RKO (cell line): ENCODE data around the gene ZFP82.

Source experiments
- DNase-seq: peaks from one replicate; pipeline ENCODE4 v3.0.0-alpha.2; 2016; ENCODE audit warnings: low spot score

Gene ZFP82

GRCh38 chr19:36418287-36419001, at the start of gene ZFP82:
TSS of gene ZFP82 (minus strand) at chr19:36418644. CDS start at chr19:36409789, 8,855 bp downstream.
- no peak for DNase-seq

DNA sequence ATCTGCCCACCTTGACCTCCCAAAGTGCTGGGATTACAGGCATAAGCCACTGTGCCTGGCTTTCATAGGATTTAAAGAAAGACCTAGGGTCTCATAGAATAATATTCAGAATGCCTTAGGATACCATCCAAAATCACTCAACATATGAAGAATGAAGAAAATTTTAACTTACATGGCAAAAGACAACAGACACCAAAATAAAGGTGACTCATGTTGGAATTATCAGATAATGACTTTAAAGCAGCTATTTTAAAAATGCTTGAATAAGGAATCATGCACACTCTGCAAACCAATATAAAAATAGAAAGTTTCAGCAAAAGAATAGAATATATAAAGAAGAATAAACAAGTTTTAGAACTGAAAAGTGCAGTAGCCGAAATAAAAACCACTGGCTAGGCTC, 41.6 kb upstream of the ZFP82 start:
- DNase-seq: no peak

- no peak for DNase-seq
These were observed 38.4 kb upstream of the ZFP82 start for GRCh38 chr19:36456831-36457230.

GRCh38 chr19:36449059-36449670, 30.7 kb upstream of the ZFP82 start:
- peak; percentile 40 for DNase-seq

- no peak for DNase-seq
These were observed 22.9 kb upstream of the ZFP82 start for GRCh38 chr19:36441339-36441738.

DNA sequence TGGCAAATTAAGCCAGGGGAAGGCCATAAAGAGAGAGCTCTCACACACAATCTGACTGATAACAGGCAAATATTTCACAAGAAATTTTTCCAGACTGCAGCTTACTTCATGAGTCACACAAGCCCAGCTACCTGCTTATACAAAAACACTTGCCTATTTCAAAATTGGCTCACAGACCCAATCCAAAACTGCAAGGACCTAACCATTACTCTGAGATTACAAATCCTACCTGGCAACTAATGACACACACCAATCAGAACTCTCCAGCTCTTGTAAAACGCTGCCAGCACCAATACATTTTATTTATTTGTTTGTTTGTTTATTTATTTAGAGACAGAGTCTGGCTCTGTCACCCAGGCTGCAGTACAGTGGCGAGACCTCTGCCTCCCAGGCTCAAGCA, 18.1 kb upstream of the ZFP82 start:
- peak; percentile 37 for DNase-seq

DNA sequence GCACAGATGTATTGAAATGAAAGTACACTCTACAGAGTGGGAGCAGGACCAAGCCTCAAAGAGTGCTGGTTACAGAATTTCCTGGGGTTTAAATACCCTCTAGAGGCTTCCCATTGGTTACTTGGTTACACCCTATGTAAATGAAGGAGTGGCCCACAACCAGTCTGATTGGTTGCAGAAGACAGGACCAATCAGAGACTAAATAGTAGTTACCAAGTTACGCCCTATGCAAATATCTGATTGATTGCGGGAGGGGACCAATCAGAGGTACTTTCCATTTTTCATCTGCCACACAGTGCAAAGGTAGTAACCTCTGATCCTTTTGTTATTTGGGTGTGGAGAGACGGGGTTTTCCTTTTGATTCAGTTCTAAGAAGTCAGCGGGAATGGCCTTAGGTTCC, 5.5 kb upstream of the ZFP82 start:
- DNase-seq: peak; percentile 26

DNA sequence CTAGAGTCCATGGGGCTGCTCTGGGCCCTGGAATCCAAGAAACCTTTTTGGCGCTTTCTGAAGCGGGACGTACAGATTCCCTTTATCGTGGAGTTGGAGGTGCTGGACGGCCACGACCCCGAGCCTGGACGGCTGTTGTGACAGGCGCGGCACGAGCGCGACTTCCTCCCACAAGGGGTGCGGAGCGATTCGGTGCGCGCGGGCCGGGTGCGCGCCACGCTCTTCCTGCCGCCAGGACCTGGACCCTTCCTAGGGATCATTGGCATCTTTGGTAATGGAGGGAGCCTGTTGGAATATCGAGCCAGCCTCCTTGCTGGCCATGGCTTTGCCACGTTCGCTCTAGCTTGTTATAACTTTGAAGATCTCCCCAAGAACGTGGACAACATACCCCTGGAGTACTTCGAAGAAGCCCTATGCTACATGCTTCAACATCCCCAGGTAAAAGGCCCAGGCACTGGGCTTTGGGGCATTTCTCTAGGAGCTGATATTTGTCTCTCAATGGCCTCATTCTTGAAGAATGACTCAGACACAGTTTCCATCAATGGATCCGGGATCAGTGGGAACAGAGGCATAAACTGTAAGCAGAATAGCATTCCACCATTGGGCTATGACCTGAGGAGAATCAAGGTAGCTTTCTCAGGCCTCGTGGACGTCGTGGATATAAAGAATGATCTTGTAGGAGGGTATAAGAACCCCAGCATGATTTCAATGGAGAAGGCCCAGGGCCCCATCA, 3.5 kb upstream of the ZFP82 start:
- no peak for DNase-seq

DNA sequence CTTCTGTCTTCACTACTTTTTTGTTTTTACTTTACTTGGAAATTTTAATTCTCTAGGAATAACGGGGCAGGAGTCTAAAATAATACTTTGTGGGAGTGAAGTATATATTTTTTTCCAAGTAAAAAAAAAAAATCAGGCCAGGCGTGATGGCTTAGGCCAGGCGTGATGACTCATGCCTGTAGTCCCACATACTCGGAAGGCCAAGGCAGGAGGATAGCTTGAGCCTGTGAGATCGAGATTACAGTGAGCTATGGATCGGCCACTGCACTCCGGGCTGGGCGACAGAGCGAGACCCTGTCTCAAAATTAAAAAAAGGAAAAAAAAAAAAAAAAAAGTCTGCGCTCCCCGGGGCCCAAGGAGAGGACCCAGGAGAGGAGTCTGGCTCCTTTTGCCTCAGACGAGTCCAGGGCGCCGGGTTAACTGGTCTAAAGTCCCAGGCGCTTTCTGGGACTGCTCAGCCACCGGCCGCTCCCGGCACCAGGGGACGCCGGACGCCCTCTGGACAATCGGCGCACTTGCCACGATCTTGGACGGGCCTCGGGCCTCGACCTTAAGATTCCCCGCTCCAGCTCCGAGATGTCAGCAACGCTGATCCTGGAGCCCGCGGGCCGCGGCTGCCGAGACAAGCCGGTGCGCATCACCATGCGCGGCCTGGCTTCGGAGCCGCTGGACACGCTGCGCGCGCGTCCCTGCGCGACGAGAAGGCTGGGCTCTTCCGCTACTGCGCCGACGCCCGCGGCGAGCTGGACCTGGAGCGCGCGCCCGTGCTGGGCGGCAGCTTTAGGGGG, 2.7 kb upstream of the ZFP82 start:
- no peak for DNase-seq

- no peak for DNase-seq
These were observed 625 bp downstream of the ZFP82 start for GRCh38 chr19:36417752-36418286.

DNA sequence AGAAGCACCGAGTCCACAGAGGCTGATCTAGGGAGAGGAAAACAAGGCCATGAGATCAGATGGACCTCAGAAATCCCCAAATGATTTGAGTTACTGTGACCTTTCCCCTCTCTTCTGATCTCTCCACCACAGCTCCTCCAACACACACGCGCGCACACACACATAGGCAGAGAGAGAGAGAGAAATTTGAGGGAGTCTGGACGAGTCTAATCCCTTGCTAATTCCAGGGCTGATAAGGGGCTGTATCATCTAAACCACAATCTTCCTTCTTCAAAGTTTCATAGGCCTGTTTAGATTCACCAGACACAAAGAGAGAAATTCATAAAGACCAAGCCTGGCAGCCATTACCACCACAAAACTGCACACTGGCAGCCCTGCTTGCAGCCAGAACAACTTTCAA, 8.6 kb downstream of the ZFP82 start:
- no peak for DNase-seq

- DNase-seq: no peak
These were observed 10.3 kb downstream of the ZFP82 start for GRCh38 chr19:36408101-36408500.

DNA sequence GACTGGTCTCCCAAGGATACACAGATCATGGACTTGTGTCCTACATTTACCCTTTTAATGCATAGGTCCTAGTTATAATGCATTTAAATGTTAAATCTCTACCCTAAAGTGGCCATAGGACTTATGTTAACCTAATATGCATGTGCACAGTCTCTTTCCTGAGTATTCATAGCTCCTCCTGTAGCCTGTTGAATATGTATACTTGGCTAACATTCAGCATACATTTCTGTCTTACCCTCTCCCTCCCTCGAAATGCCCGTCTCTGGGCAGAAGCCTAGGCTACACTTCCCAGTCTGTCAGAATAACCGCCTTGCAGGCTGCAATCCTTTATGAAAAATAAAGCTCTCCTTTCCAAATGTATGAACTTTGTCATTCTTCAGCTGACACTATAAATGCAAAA, 13.9 kb downstream of the ZFP82 start:
- DNase-seq: no peak

- DNase-seq: no peak
These were observed 17.0 kb downstream of the ZFP82 start for GRCh38 chr19:36401475-36401874.

DNA sequence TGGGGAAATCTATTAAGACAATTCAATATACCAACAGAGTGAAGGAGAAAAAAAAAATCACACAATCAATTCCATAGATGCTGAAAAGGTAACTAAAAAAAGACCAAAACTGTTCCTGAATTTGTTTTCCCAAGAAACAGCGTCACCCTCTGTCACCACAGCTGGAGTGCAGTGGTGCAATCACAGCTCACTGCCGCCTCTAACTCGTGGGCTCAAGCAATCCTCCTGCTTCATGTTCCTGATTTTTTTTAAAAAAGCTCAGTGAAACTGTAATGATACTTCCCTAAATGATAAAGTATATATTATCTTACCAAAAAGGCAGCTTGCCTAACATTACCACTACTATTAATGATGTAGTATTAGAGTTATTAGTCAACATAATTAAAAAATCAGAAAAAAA, 19.9 kb downstream of the ZFP82 start:
- no peak for DNase-seq

DNA sequence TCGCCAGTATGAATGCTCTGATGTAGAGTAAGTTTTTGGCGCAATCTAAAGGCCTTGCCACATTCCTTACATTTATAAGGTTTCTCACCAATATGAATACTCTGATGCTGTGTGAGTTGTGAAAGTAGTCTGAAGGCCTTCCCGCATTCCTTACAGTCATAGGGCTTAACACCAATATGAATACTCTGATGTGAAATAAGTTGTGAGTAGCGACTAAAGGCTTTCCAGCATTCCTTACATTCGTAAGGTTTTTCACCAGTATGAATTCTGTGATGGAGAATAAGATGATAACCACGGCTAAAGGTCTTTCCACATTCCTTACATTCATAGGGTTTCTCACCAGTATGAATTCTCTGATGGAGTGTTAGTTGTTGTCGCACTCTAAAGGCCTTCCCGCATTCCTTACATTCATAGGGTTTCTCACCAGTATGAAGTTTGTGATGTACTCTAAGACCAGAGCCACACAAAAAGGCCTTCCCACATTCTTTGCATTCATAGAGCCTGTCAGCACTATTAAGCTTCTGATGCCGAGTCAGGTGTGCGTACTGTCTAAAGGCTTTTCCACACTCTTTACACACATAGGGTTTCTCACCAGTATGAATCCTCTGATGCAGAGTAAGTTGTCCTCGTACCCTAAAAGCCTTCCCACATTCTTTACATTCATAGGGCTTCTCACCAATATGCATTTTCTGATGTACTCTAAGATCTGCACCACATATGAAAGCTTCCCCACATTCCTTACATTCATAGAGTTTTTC, 25.3 kb downstream of the ZFP82 start:
- DNase-seq: no peak

- DNase-seq: no peak
These were observed 39.0 kb downstream of the ZFP82 start for GRCh38 chr19:36379510-36379819.

DNA sequence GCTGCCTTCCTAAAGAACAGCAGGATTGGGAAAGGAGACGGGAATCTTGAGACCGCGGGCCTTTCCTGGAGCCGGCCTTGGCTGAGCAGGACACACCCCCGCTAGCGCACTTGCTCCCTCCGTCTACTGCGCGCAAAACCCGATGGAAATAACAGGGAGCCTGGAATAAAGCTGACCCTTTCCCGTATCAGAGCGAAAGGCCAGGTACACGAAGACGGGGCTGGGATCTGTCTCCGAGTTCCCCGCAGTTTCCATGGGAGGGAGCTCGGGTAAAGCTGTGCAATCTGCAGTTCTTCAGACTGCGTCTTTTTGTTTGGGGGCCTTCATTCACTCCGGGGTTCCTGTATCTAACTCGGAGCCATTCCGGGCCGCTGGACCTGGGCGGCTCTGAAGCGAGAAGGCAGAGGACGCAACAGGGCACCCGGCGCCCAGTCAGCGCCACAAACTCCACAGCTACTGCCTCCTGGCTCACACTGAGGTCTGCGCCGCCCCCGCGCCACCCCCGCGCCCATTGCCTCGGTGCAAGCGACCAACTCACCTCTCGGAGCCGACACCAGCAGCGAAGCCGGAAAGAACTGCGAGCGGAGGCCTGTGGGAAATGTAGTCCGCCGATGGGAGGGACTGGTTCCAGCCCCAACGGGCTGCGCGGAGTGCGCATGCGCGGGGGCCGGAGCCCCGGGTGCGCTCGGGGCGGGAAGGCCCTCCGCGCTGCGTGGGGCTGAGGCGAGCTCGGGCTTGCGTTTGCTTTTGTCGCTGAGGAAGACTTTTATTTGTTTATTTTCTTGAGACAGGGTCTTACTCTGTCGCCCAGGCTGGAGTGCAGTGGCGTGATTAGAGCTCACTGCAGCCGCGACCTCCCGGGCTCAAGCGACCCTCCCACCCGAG, 39.6 kb downstream of the ZFP82 start, which contains the start of gene ZFP14:
TSS of gene ZFP14 (minus strand) at position 577 of the 885 bp plus-strand sequence. CDS start 11,309 bp downstream, outside the sequence.
- peak; percentile 96 for DNase-seq

DNA sequence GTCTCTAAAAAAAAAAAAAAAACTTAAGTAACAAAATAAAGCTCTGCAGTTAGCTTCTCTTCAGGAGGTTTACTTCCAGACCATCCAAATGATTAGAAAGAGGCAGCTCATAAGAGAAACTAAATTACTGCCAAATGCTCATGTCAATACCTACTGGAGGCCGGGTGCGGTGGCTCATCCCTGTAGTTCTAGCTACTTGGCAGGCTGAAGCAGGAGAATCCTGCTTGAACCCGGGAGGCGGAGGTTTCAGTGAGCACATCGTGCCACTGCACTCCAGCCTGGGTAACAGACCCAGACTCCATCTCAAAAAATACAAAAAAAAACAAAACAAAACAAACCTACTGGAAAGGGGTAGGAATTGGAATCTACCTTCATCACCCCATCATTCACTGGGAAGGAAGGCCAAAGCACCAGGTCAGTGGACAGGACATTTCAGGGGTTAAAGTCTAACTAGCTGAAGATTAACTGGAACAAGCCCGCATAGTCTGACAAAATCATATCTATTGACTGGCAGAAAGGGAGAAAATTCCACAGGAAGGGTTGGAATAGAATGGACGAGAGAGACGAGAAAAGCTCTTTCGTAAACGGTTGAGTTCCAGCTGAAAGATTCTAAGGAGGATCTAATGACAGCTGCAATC, 40.8 kb downstream of the ZFP82 start:
- DNase-seq: no peak

DNA sequence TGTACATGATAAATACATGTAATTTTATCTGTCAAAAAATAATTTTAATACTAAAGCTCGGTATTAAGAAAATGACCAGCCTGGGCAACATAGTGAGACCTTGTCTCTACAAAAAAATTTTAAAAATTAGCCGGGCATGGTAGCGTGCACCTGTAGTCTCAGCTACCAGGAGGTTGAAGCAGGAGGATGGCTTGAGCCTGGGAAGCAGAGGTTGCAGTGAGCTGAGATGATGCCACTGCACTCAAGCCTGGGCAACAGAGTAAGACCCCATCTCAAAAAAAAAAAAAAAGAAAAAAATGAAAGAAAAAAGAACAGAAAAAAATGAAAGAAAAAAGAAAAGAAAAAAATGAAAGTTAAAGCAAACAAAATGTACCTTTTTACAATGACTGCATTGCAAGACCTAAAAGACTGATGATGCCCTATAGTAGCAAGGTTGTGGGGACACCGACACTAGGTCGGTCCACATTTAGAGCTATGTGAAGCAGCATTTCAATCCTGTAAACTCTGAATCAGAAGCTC, 44.7 kb downstream of the ZFP82 start:
- DNase-seq: no peak
